T-helper 2 cell (primary cell): Measurements from ENCODE around the gene CORO2B.

Source experiments
- DNase-seq, 5 experiments: peaks; one replicate each; pipeline versions ENCODE4 v3.0.0 to v3.0.0-alpha.2; 2012 to 2022
- total RNA-seq, 2 donors: gene quantifications; one replicate each; lab custom pipeline; 2026; lab: John Stamatoyannopoulos, UW

CORO2B gene
- total RNA-seq: 0 to 0.07 reads per million in 2 donors

GRCh38 chr15:68578980-68579935 is at the start of gene CORO2B:
TSS of gene CORO2B (plus strand) at chr15:68578993. CDS start at chr15:68579263, 270 bp downstream.
- DNase-seq: no peak

GRCh38 chr15:68531387-68532179 is 47.2 kb upstream of the CORO2B start:
- no peak for DNase-seq

- no peak for DNase-seq
These were observed 42.3 kb upstream of the CORO2B start for GRCh38 chr15:68536331-68537095.

GRCh38 chr15:68537097-68537496 is 41.7 kb upstream of the CORO2B start:
- no peak for DNase-seq

GRCh38 chr15:68537506-68537905 is 41.3 kb upstream of the CORO2B start:
- DNase-seq: no peak

GRCh38 chr15:68538311-68538710 is 40.5 kb upstream of the CORO2B start:
- no peak for DNase-seq

GRCh38 chr15:68541743-68542142 is 37.0 kb upstream of the CORO2B start:
- no peak for DNase-seq

- no peak for DNase-seq
These were observed 36.4 kb upstream of the CORO2B start for GRCh38 chr15:68542348-68542747.

- no peak for DNase-seq
These were observed 36.0 kb upstream of the CORO2B start for GRCh38 chr15:68542771-68543164.

GRCh38 chr15:68543165-68544008 is 35.4 kb upstream of the CORO2B start:
- no peak for DNase-seq

GRCh38 chr15:68546318-68546717 is 32.5 kb upstream of the CORO2B start:
- DNase-seq: no peak

- DNase-seq: peak in 1 of 5 experiments; percentile 22
These were observed 30.4 kb upstream of the CORO2B start for GRCh38 chr15:68548364-68548763.

- no peak for DNase-seq
These were observed 28.8 kb upstream of the CORO2B start for GRCh38 chr15:68550004-68550403.

- peak; percentile 13 to 67 (median 53) for DNase-seq
These were observed 28.1 kb upstream of the CORO2B start for GRCh38 chr15:68550498-68551295.

- DNase-seq: no peak
These were observed 27.5 kb upstream of the CORO2B start for GRCh38 chr15:68551296-68551635.

GRCh38 chr15:68552344-68552743 is 26.4 kb upstream of the CORO2B start:
- no peak for DNase-seq

GRCh38 chr15:68552773-68553172 is 26.0 kb upstream of the CORO2B start:
- DNase-seq: no peak

GRCh38 chr15:68553314-68553993 is 25.3 kb upstream of the CORO2B start:
- no peak for DNase-seq

GRCh38 chr15:68553994-68554720 is 24.6 kb upstream of the CORO2B start:
- DNase-seq: peak in 3 of 5 experiments; percentile 37 to 41 (median 39)
